Renal cortical epithelial cell (primary cell): Measurements from ENCODE around the gene MYLIP. TPM values are rescaled to one million over a fixed set of nuclear protein-coding genes. Genes with fewer than 3 reads are reported as not detected.

ENCODE experiments used
- total RNA-seq: library from RNA; depleted of rRNA; stranded (reverse); fragments of >200 nt; gene quantifications from 2 replicates; pipeline ENCODE4 v1.2.3, GENCODE V29; 2014

The MYLIP gene
- total RNA-seq, 1 donor from 2014 or later: 22.3 TPM

Other genes with a start within 250 kb of the MYLIP start
- 3.6 and 9.5 TPM in 2 replicates for gene GMPR, start 109.5 kb downstream of the MYLIP start, total RNA-seq